ENCODE data around the gene BAMBI.

The BAMBI gene

GRCh38 chr10:28709001-28709710 is 31.8 kb downstream of the BAMBI start:
- no peak for DNase-seq

- DNase-seq = no peak
These were observed 33.0 kb downstream of the BAMBI start for GRCh38 chr10:28710202-28710886.

- no peak for DNase-seq
These were observed 33.7 kb downstream of the BAMBI start for GRCh38 chr10:28711041-28711440.

GRCh38 chr10:28711776-28712175 is 34.5 kb downstream of the BAMBI start:
- DNase-seq = no peak

- DNase-seq = no peak
These were observed 36.5 kb downstream of the BAMBI start for GRCh38 chr10:28713626-28714352.

GRCh38 chr10:28714401-28715053 is 37.2 kb downstream of the BAMBI start:
- DNase-seq = no peak

GRCh38 chr10:28715246-28715645 is 37.9 kb downstream of the BAMBI start:
- DNase-seq = no peak

- DNase-seq = no peak
These were observed 38.4 kb downstream of the BAMBI start for GRCh38 chr10:28715757-28716156.

GRCh38 chr10:28716748-28717147 is 39.4 kb downstream of the BAMBI start:
- no peak for DNase-seq

- DNase-seq = no peak
These were observed 40.4 kb downstream of the BAMBI start for GRCh38 chr10:28717656-28718201.

GRCh38 chr10:28719789-28720436 is 42.6 kb downstream of the BAMBI start:
- no peak for DNase-seq

GRCh38 chr10:28721318-28721951 is 44.1 kb downstream of the BAMBI start:
- DNase-seq = no peak

- DNase-seq = no peak
These were observed 44.9 kb downstream of the BAMBI start for GRCh38 chr10:28722065-28722803.

GRCh38 chr10:28728366-28728765 is 51.0 kb downstream of the BAMBI start:
- no peak for DNase-seq

- no peak for DNase-seq
These were observed 52.9 kb downstream of the BAMBI start for GRCh38 chr10:28730031-28730778.

- no peak for DNase-seq
These were observed 54.8 kb downstream of the BAMBI start for GRCh38 chr10:28732091-28732490.

All from effector CD4-positive, alpha-beta T cell (primary cell).